ENCODE data around the gene TRIM8.

The TRIM8 gene

DNA sequence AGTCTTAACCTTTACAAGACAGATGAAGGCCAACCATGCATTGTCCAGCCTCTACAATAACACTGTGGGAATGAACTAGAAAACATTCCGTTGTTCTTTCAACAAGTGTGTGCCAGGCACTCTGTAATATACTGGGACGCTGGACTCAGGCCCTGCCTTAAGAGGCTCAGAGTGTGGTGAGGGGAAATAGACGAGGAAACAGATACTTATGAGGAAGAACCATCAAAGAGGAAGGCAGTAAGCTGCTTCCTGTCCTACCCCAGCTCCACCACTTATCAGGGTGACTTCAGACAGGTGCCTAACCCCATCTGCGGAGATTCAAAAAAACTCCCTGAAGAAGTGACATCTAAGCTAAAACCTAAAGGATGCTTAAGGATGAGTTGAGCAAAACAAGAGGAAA lies 8.9 kb upstream of the TRIM8 start:
- Histone ChIP-seq H3K4me3 (ENCODE audit: low read depth, low read length) (no peak overlapping the region), H3K36me3 (replicated peaks) (no peaks in the 10 kb centered on the region), H3K27ac (no peak overlapping the region), H3K27me3 (replicated peaks) (no peaks in the 10 kb centered on the region)
- in situ Hi-C loops (cut with HindIII; ENCODE audit: low pct_ligation_motif_present, low sequenced_read_pairs): no loop called here
- TF ChIP-seq, protein P1, sequence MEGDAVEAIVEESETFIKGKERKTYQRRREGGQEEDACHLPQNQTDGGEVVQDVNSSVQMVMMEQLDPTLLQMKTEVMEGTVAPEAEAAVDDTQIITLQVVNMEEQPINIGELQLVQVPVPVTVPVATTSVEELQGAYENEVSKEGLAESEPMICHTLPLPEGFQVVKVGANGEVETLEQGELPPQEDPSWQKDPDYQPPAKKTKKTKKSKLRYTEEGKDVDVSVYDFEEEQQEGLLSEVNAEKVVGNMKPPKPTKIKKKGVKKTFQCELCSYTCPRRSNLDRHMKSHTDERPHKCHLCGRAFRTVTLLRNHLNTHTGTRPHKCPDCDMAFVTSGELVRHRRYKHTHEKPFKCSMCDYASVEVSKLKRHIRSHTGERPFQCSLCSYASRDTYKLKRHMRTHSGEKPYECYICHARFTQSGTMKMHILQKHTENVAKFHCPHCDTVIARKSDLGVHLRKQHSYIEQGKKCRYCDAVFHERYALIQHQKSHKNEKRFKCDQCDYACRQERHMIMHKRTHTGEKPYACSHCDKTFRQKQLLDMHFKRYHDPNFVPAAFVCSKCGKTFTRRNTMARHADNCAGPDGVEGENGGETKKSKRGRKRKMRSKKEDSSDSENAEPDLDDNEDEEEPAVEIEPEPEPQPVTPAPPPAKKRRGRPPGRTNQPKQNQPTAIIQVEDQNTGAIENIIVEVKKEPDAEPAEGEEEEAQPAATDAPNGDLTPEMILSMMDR (IDR thresholded peaks at IDR 0.05; ENCODE audit: low read depth, low read length, missing control alignments): no peak
- no peak for DNase-seq

DNA sequence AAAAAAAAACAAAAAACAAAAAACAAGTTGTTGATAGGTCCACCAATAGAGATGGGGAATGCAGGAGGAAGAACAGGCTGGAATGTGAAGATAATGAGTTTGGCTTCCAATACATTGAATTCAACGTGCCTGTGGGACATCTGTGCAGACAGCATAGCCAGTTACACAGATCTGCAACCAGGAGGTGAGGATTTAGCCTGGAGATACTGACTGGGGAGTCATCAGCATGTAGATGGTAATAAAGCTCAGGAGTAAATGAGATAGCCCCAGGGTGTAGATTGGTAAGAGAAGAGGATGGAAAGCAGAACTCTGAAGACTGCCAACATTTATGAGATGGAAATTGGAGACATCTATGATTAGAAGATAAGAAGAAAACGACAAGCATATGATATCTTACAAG lies 4.7 kb upstream of the TRIM8 start:
- Histone ChIP-seq H3K4me3 (ENCODE audit: low read depth, low read length) (no peak overlapping the region), H3K27ac (no peak overlapping the region), H3K27me3 (replicated peaks) (no peaks in the 10 kb centered on the region), H3K36me3 (replicated peaks) (no peaks in the 10 kb centered on the region)
- no peak for DNase-seq
- TF ChIP-seq, protein P1 (IDR thresholded peaks at IDR 0.05; ENCODE audit: low read depth, low read length, missing control alignments): no peak
- in situ Hi-C loops (cut with HindIII; ENCODE audit: low pct_ligation_motif_present, low sequenced_read_pairs): no loop called here

DNA sequence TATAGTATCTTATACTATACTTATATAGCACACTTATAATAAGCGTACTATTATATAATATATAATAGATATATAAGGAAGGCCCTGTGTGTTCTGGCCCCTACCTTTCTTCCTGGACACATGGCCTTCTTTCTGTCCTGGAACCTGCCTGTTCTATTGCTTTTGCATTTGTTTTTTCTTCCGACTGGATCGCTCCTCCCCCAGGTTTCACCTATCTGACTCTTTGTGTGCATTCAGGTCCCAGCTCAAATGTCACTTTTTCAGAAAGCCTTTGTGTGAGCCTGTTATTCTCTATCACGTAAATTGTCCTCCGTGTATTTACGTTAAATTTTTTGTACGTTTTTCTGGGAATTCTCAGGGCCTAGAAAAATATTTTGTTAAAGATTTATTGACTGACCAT lies 2.9 kb upstream of the TRIM8 start:
- Histone ChIP-seq H3K27me3 (replicated peaks) (no peaks in the 10 kb centered on the region), H3K27ac (peak overlapping the region; percentile 70), H3K36me3 (replicated peaks) (no peaks in the 10 kb centered on the region), H3K4me3 (ENCODE audit: low read depth, low read length) (peak overlapping the region; percentile 75)
- TF ChIP-seq, protein P1 (IDR thresholded peaks at IDR 0.05; ENCODE audit: low read depth, low read length, missing control alignments): no peak
- in situ Hi-C loops (cut with HindIII; ENCODE audit: low pct_ligation_motif_present, low sequenced_read_pairs): no loop called here
- no peak for DNase-seq

DNA sequence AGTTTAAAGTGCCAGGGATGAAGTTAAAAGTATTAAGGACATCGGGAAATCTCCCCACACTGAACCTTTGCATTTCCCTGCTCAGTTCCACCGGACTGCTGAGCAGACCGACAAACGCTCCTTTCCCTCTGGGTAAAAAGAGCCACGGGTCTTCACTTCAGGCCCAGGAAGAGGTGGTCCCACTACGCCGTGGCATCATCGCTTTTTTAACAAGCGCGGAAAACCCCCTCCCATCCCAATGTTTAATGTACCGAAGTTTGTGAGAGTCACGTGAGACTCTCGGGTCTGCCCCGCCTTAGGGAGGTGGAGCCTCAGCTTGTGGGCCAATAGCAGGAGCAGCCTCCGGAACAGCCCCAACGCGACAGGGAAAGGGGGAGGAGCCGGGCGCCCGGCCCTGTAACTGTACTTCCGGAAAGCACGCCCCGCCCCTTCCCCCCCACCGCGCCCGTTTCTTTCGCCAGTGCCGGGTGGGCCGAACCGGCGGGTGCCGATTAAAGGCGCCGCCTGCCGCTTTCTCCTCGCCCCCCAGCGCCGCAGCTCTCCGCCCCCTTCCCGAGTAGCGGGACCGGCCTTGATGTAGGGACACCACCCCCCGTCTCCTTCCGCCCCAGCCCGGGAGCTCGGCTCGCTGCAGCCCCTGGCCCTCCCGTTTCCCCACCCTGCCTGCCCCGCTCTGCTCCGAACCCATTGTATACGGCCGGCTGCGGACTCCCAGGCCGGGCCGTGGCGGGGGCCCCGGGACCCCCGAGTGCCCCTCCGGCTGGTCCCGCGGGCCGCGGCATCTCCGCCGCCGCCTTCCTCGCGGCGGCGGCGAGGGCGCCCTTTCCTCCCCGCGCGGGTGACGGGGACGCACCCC lies 2.2 kb upstream of the TRIM8 start:
- Histone ChIP-seq H3K36me3 (replicated peaks) (no peaks in the 10 kb centered on the region), H3K27ac (peak overlapping the region; percentile 81), H3K27me3 (replicated peaks) (no peaks in the 10 kb centered on the region), H3K4me3 (ENCODE audit: low read depth, low read length) (peak overlapping the region; percentile 85)
- TF ChIP-seq, protein P1 (IDR thresholded peaks at IDR 0.05; ENCODE audit: low read depth, low read length, missing control alignments): no peak
- peak; percentile 98 for DNase-seq
- in situ Hi-C loops (cut with HindIII; ENCODE audit: low pct_ligation_motif_present, low sequenced_read_pairs): no loop called here

DNA sequence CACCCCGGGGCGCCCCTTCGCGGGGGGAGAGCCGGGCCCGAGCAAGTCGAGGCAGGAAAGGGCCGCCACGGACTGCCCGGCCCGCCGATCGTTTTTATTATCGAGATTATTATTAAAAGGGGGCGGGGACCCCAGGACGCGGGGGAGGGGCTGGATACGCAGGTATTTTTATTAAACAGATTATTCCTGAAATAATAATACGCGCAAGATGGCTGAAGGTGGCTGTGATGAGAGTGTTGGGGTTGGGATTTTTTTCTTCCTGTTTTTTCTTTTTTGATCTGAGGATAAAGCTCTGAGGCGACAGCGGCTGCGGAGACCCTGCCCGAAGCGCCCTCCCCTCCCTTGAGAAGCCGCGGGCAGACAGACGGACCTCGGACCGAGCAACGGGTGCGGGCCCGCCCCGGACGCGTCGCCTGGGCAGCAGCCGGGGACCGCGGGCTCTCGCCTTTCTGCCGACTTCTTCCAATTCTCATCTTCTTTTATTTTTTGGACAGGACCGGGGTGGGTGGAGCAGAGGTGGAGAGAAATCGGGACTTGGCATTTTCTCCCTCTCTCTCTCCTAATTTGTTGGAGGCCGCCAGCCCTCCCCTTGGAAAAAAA lies 1.4 kb upstream of the TRIM8 start:
- TF ChIP-seq, protein P1 (IDR thresholded peaks at IDR 0.05; ENCODE audit: low read depth, low read length, missing control alignments): no peak
- DNase-seq: peak; percentile 56
- in situ Hi-C loops (cut with HindIII; ENCODE audit: low pct_ligation_motif_present, low sequenced_read_pairs): no loop called here

More for the DNA sequence above, 1.4 kb upstream of the TRIM8 start:
- peak overlapping the region; percentile 85 for H3K4me3 ChIP-seq (ENCODE audit: low read depth, low read length)
- H3K27me3 ChIP-seq (replicated peaks): no peaks in the 10 kb centered on the region
- peaks cover under 1% of the 10 kb centered on the region for H3K36me3 ChIP-seq (replicated peaks)
- H3K27ac ChIP-seq: peak overlapping the region; percentile 81

Measured in brain microvascular endothelial cell (primary cell).